Naive thymus-derived CD4-positive, alpha-beta T cell (primary cell): Measurements from ENCODE around the gene PERM1. TPM values are rescaled to one million over a fixed set of nuclear protein-coding genes. Genes with fewer than 3 reads are reported as not detected.
"Not testable (repeated sequence)": the region's sequence is repeated elsewhere in the genome, so short reads cannot be mapped to it uniquely, and the experiment has no call there.

Experiments
- ATAC-seq: fragments of 150-1000 bp; cut with Tn5 transposase; 2 replicates; pipeline ENCODE4 v1.10.0; 2021; ENCODE audit warnings: mild to moderate bottlenecking, moderate library complexity
- CTCF ChIA-PET: fragments of 350-600 bp; sonication (Branson Sonifier 250); formaldehyde crosslinking; loops from one replicate; lab custom pipeline; 2021; ENCODE audit warnings: antibody characterized with exemption; lab: Charles Lee
- POLR2A ChIA-PET: fragments of 350-600 bp; sonication (Branson Sonifier 250); formaldehyde crosslinking; loops from one replicate; lab custom pipeline; 2021; ENCODE audit warnings: antibody characterized with exemption, inconsistent platforms; lab: Charles Lee
- DNase-seq, 9 donors: peaks; one replicate each; pipeline versions ENCODE4 v3.0.0 to v3.0.0-alpha.2; 2020 to 2022; ENCODE audit warnings: mixed read lengths in 1 of 9
- H3K27ac ChIP-seq: one replicate; pipeline ENCODE4 v1.7.0; 2013; ENCODE audit warnings: mild to moderate bottlenecking, low read depth, low read length, moderate library complexity
- H3K27me3 ChIP-seq, 2 donors: one replicate each; pipeline ENCODE4 v1.7.0; 2013; ENCODE audit warnings: low read length in 2 of 2, mild to moderate bottlenecking in 2 of 2, moderate library complexity in 2 of 2; ENCODE audit not compliant: control insufficient read depth in 2 of 2, insufficient read depth in 2 of 2
- H3K36me3 ChIP-seq, 3 experiments: 1 replicate in 2 of 3; 2 replicates in 1 of 3; pipeline ENCODE4 v1.7.0; 2013; ENCODE audit warnings: low read length in 3 of 3, mild to moderate bottlenecking in 3 of 3, moderate library complexity in 1 of 3; ENCODE audit not compliant: insufficient read depth in 3 of 3, control insufficient read depth in 2 of 3
- H3K4me1 ChIP-seq, 2 donors: one replicate each; pipeline ENCODE4 v1.7.0; 2013; ENCODE audit warnings: low read length in 2 of 2, mild to moderate bottlenecking in 2 of 2, moderate library complexity in 1 of 2; ENCODE audit not compliant: control insufficient read depth in 2 of 2, insufficient read depth in 2 of 2
- H3K4me3 ChIP-seq: 2 replicates; pipeline ENCODE4 v1.7.0; 2013; ENCODE audit warnings: mild to moderate bottlenecking, low read length
- H3K9me3 ChIP-seq, 3 experiments: 1 replicate in 2 of 3; 2 replicates in 1 of 3; pipeline ENCODE4 v1.7.0; 2013; ENCODE audit warnings: low read length in 3 of 3; ENCODE audit not compliant: control insufficient read depth in 2 of 3
- H3K27ac Mint-ChIP-seq, 9 donors: one replicate each; pipeline ENCODE4 v1.8.0; 2020 to 2022; ENCODE audit warnings: mixed read lengths in 9 of 9, mild to moderate bottlenecking in 8 of 9, moderate library complexity in 5 of 9, inconsistent platforms in 2 of 9
- H3K27me3 Mint-ChIP-seq, 5 donors: one replicate each; pipeline ENCODE4 v1.8.0; 2021 to 2022; ENCODE audit warnings: mixed read lengths in 5 of 5, mild to moderate bottlenecking in 1 of 5
- H3K36me3 Mint-ChIP-seq, 5 donors: one replicate each; pipeline ENCODE4 v1.8.0; 2020 to 2022; ENCODE audit warnings: mixed read lengths in 5 of 5, mild to moderate bottlenecking in 3 of 5, inconsistent platforms in 1 of 5
- H3K4me1 Mint-ChIP-seq, 7 donors: one replicate each; pipeline ENCODE4 v1.8.0; 2020 to 2022; ENCODE audit warnings: mixed read lengths in 7 of 7, mild to moderate bottlenecking in 3 of 7, inconsistent platforms in 1 of 7
- H3K4me3 Mint-ChIP-seq, 10 donors: one replicate each; pipeline ENCODE4 v1.8.0; 2020 to 2022; ENCODE audit warnings: mild to moderate bottlenecking in 10 of 10, mixed read lengths in 10 of 10, moderate library complexity in 6 of 10, inconsistent platforms in 2 of 10
- H3K9me3 Mint-ChIP-seq, 11 donors: one replicate each; pipeline ENCODE4 v1.8.0; 2020 to 2022; ENCODE audit warnings: mixed read lengths in 11 of 11, mild to moderate bottlenecking in 4 of 11, inconsistent platforms in 1 of 11, moderate library complexity in 1 of 11
- intact Hi-C, 2 donors: fragments of 100-400 bp; cut with micrococcal nuclease; formaldehyde crosslinking; loops; one replicate each; pipeline ENCODE4 v1.15.1; 2023
- polyA plus RNA-seq, 2 donors: library from polyadenylated mRNA; unstranded; fragments of 300-500 nt; fragmentation: Illumina TruSeq; gene quantifications; one replicate each; pipeline ENCODE4 v1.2.3, GENCODE V29; 2021
- total RNA-seq, 6 experiments: library from RNA in 5 of 6; stranded (reverse) in 5 of 6; gene quantifications; 1 replicate in 5 of 6; 2 replicates in 1 of 6; pipeline ENCODE4 v1.2.3 and lab custom pipeline; 2021 to 2026

The PERM1 gene
- total and polyA plus RNA-seq, 7 experiments from 2014 or later = not detected

GRCh38 chr1:1021010-1021919 lies 39.4 kb upstream of the PERM1 start:
- CTCF ChIA-PET = interaction anchor here (1.3 to 1.6 kb wide), 2 partner anchors 8 to 19 kb away, joined by 3 to 5 read pairs; partner anchors contain the start of gene ISG15

DNA sequence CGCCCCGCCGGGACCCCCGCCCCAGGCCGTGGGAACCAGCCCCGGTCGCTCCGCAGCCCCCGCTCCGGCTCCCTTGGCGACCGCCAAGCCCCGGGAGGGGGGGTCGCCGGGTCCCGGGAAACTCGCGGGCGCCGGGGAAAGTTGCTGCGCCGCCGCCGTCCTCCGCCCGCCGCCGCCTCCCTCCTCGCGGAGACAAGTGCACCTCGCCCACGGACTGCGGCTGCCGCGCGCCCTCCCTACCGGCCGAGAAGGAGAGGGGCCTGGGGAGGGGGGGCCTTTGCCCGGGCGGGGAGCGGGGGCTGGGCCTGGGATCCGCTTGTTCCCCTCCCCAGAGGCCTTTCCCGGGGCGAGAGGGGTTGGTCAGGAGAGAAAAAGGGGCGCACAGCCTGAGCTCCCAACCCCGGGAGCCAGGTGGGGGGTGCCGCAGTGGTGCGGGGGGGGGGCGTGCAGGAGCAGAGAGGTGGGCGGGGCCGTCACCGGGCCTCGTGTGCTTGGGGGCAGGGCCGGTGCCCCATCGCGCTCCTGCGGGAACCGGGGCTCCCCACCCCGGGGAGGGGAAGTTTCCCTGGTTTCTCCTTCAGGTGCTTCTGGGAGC lies 38.6 kb upstream of the PERM1 start:
- Mint-ChIP-seq H3K4me1 (peaks cover 4 to 19% (median 12%) of the 10 kb centered on the region in 7 donors), H3K4me3 (peak overlapping the region in 4 of 10 donors; percentile 45 to 66 (median 60)), H3K36me3 (peaks cover 0 to 6% (median 0%) of the 10 kb centered on the region in 5 donors), H3K27ac (no peak overlapping the region), H3K9me3 (peaks cover 0 to 2% (median 0%) of the 10 kb centered on the region in 11 donors), H3K27me3 (peaks cover 0 to 17% (median 0%) of the 10 kb centered on the region in 5 donors)
- no peaks in the 10 kb centered on the region for H3K9me3 ChIP-seq
- peaks cover 0 to 6% of the 10 kb centered on the region in 2 donors for H3K4me1 ChIP-seq
- CTCF ChIA-PET = interaction anchor here (1.6 kb wide), 1 partner anchor 20 kb away, joined by 5 read pairs; no protein-coding TSS in a partner anchor
- H3K36me3 ChIP-seq = no peaks in the 10 kb centered on the region
- intact Hi-C loops = loop anchor here (1.0 to 2.0 kb wide), 3 partner anchors 7 to 20 kb away; partner anchors contain the start of gene ISG15 (in 1 of the 2)
- POLR2A ChIA-PET = no interaction called here
- H3K27me3 ChIP-seq = no peaks in the 10 kb centered on the region
- H3K4me3 ChIP-seq = no peak overlapping the region
- H3K27ac ChIP-seq = no peak overlapping the region
- ATAC-seq = no peak
- DNase-seq = peak in 2 of 9 donors; percentile 30 to 60

More at GRCh38 chr1:1021010-1021919, 39.4 kb upstream of the PERM1 start:
- intact Hi-C loops = loop anchor here (1.0 to 2.0 kb wide), 2 partner anchors 8 to 20 kb away; partner anchors contain the start of gene ISG15 (in 1 of the 2)
- Histone ChIP-seq H3K36me3 (no peaks in the 10 kb centered on the region), H3K27me3 (no peaks in the 10 kb centered on the region), H3K4me1 (peaks cover 0 to 6% of the 10 kb centered on the region in 2 donors), H3K9me3 (no peaks in the 10 kb centered on the region), H3K4me3 (no peak overlapping the region), H3K27ac (no peak overlapping the region)
- POLR2A ChIA-PET = interaction anchor here (1.8 kb wide), 1 partner anchor 16 kb away, joined by 5 read pairs; no protein-coding TSS in a partner anchor
- Mint-ChIP-seq H3K4me1 (peaks cover 4 to 19% (median 12%) of the 10 kb centered on the region in 7 donors), H3K9me3 (peaks cover 0 to 2% (median 0%) of the 10 kb centered on the region in 11 donors), H3K27me3 (peaks cover 0 to 17% (median 0%) of the 10 kb centered on the region in 5 donors), H3K4me3 (peak overlapping the region in 7 of 10 donors; percentile 16 to 66 (median 39)), H3K27ac (peak overlapping the region in 1 of 9 donors; percentile 38), H3K36me3 (peaks cover 0 to 6% (median 0%) of the 10 kb centered on the region in 5 donors)
- no peak for ATAC-seq
- DNase-seq = peak in 1 of 9 donors; percentile 8

DNA sequence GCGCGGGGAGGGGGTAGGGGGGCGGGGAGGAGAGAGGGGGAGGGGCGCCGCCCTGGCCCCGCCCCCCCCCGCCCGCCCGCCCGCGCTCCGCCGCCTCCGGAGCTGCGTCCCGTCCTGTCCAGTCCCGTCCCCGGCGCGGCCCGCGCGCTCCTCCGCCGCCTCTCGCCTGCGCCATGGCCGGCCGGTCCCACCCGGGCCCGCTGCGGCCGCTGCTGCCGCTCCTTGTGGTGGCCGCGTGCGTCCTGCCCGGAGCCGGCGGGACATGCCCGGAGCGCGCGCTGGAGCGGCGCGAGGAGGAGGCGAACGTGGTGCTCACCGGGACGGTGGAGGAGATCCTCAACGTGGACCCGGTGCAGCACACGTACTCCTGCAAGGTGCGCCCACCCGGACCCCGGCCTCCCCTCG lies 38.1 kb upstream of the PERM1 start, which contains the start of gene AGRN:
Gene AGRN, plus strand, starts transcription at position 121 of the 405 bp plus-strand sequence. Its CDS starts 53 bp downstream, at position 174.
- Mint-ChIP-seq H3K27me3 (peaks cover 0 to 17% (median 0%) of the 10 kb centered on the region in 5 donors), H3K4me3 (peak within 1 kb of the TSS; percentile 48 to 80 (median 68)), H3K4me1 (peaks cover 6 to 19% (median 12%) of the 10 kb centered on the region in 7 donors), H3K9me3 (peaks cover 0 to 2% (median 0%) of the 10 kb centered on the region in 11 donors), H3K36me3 (peaks cover 0 to 6% (median 0%) of the 10 kb centered on the region in 5 donors), H3K27ac (peak within 1 kb of the TSS in 4 of 9 donors; percentile 40 to 65 (median 55))
- ATAC-seq = no peak
- DNase-seq = peak in 5 of 9 donors; percentile 14 to 64 (median 33)
- H3K27ac ChIP-seq = peak within 1 kb of the TSS; percentile 27
- peaks cover 0 to 6% of the 10 kb centered on the region in 2 donors for H3K4me1 ChIP-seq
- intact Hi-C loops = loop anchor here (1.0 to 10.0 kb wide), 10 partner anchors 13 to 355 kb away; partner anchors contain the start of genes ACAP3 (in 1 of the 2), AURKAIP1 (in 1 of the 2), C1orf159 (in 1 of the 2) and HES4 (in 1 of the 2)
- no peaks in the 10 kb centered on the region for H3K9me3 ChIP-seq
- peak within 1 kb of the TSS; percentile 11 for H3K4me3 ChIP-seq
- CTCF ChIA-PET = interaction anchor here (0.7 to 2.0 kb wide), 3 partner anchors 20 to 43 kb away, joined by 3 to 6 read pairs (median 3); partner anchors contain the start of gene HES4
- no peaks in the 10 kb centered on the region for H3K27me3 ChIP-seq
- POLR2A ChIA-PET = interaction anchor here (0.7 to 1.0 kb wide), 2 partner anchors 232 to 355 kb away, joined by 3 read pairs; partner anchors contain the start of gene AURKAIP1
- no peaks in the 10 kb centered on the region for H3K36me3 ChIP-seq

DNA sequence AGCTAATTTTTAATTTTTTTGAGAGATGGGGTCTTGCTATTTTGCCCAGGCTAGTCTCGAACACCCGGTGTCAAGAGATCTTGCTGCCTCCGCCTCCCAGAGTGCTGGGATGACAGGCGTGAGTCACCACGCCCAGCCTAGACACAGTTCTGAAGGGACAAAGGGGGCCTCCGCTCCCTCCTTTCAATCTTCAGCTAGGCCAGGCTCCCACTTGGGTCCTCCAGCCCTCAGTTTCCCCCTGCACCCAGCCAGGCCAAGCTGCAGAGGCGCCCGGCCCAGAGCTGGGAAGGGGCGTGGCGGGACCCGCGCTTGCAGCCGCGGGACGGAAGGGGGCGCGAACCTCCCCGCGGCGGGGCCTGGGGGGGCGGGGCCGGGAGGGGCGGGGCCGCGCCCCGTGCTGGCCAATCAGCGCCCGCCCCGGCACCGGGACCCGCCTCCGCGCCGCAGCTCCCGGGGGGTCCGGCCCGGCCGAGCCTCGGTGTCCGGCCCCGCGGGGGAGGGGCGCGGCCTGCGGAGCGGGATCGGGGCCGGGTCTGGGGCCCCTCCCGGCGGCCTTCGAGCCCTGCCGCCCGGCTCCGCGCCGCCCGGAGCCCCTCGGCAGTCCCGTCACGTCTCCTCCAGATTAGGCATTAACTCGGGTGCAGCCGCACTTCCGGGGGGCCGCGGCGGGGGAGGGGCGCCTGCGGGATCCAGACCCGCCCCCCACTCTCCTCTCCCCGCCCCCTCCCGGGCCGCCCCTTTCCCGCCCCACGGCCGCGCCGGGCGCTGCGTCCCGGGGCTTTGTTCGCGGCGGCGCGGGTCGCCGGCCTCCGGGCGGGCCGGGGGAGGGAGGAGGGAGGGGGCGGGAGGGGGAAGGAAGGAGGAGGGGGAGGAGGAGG lies 37.5 kb upstream of the PERM1 start:
- Mint-ChIP-seq H3K4me1 (peaks cover 9 to 26% (median 15%) of the 10 kb centered on the region in 7 donors), H3K27me3 (peaks cover 0 to 17% (median 0%) of the 10 kb centered on the region in 5 donors), H3K9me3 (peaks cover 0 to 2% (median 0%) of the 10 kb centered on the region in 11 donors), H3K4me3 (peak overlapping the region in 9 of 10 donors; percentile 48 to 80 (median 68)), H3K36me3 (peaks cover 0 to 7% (median 0%) of the 10 kb centered on the region in 5 donors), H3K27ac (peak overlapping the region in 4 of 9 donors; percentile 40 to 65 (median 55))
- no peaks in the 10 kb centered on the region for H3K27me3 ChIP-seq
- POLR2A ChIA-PET = interaction anchor here (0.7 to 1.0 kb wide), 5 partner anchors 21 to 356 kb away, joined by 3 to 4 read pairs (median 3); partner anchors contain the start of gene AURKAIP1
- DNase-seq (peak; percentile 69 to 90 (median 82)), ATAC-seq (peak; percentile 93)
- H3K4me3 ChIP-seq = peak overlapping the region; percentile 11
- intact Hi-C loops = loop anchor here (1.0 to 10.0 kb wide), 9 partner anchors 14 to 355 kb away; partner anchors contain the start of genes ACAP3 (in 1 of the 2), AURKAIP1 (in 1 of the 2), C1orf159 (in 1 of the 2) and HES4 (in 1 of the 2)
- peak overlapping the region; percentile 27 for H3K27ac ChIP-seq
- H3K4me1 ChIP-seq = peaks cover 4 to 10% of the 10 kb centered on the region in 2 donors
- no peaks in the 10 kb centered on the region for H3K36me3 ChIP-seq
- no peaks in the 10 kb centered on the region for H3K9me3 ChIP-seq
- CTCF ChIA-PET = interaction anchor here (0.7 to 2.0 kb wide), 4 partner anchors 12 to 44 kb away, joined by 3 to 6 read pairs (median 3); partner anchors contain the start of gene HES4

DNA sequence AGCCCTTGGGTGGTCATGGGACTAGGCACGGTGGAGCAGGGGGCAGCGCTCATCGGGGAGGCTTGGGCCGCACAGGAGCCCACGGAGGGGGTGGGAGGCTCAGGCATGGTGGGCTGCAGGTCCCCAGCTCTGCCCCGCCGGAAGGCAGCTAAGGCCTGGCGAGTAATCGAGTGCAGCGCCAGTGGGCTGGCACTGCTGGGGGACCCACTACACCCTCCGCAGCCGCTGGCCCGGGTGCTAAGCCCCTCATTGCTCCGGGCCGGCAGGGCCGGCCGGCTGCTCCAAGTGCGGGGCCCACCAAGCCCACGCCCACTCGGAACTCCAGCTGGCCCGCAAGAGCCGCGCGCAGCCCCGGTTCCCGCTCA lies 36.4 kb upstream of the PERM1 start:
- peak overlapping the region in 1 of 9 donors; percentile 22 for H3K27ac Mint-ChIP-seq
- peaks cover 13 to 18% of the 10 kb centered on the region in 2 donors for H3K4me1 ChIP-seq
- peaks cover 18 to 36% (median 25%) of the 10 kb centered on the region in 7 donors for H3K4me1 Mint-ChIP-seq
- not testable (repeated sequence) for H3K9me3 ChIP-seq, H3K4me3 ChIP-seq, H3K36me3 ChIP-seq, H3K9me3 Mint-ChIP-seq, H3K27ac ChIP-seq, ATAC-seq, H3K27me3 ChIP-seq
- peaks cover 0 to 17% (median 0%) of the 10 kb centered on the region in 5 donors for H3K27me3 Mint-ChIP-seq
- CTCF ChIA-PET = interaction anchor here (2.0 kb wide), 2 partner anchors 14 to 34 kb away, joined by 6 to 9 read pairs; no protein-coding TSS in a partner anchor
- DNase-seq = peak in 1 of 9 donors; percentile 7
- H3K4me3 Mint-ChIP-seq = peak overlapping the region in 3 of 10 donors; percentile 37 to 76 (median 71)
- POLR2A ChIA-PET = interaction anchor here (0.7 kb wide), 1 partner anchor 125 kb away, joined by 3 read pairs; no protein-coding TSS in a partner anchor
- H3K36me3 Mint-ChIP-seq = peaks cover 0 to 16% (median 0%) of the 10 kb centered on the region in 5 donors
- intact Hi-C loops = loop anchor here (2.0 to 10.0 kb wide), 3 partner anchors 46 to 356 kb away; partner anchors contain the start of genes ACAP3 (in 1 of the 2), AURKAIP1 (in 1 of the 2) and PUSL1 (in 1 of the 2)
